GM12878 (cell line): ENCODE measurements around the gene APOA5. TPM values are rescaled to one million over a fixed set of nuclear protein-coding genes. Genes with fewer than 3 reads are reported as not detected.
A peak's percentile ranks its signal among the peaks of the same experiment; 100 is the strongest.

Source experiments
- ATF2 ChIP-seq: IDR thresholded peaks from 2 replicates; pipeline ENCODE4 v1.6.1; 2012; ENCODE audit warnings: low read length, inconsistent platforms
- BMI1 ChIP-seq: fragments of 450-650 bp; IDR thresholded peaks from 2 replicates; pipeline ENCODE4 v1.6.1; 2016; ENCODE audit warnings: mild to moderate bottlenecking, moderate library complexity, borderline replicate concordance
- ESRRA ChIP-seq: IDR thresholded peaks from 2 replicates; pipeline ENCODE4 v1.6.1; 2012; ENCODE audit warnings: mild to moderate bottlenecking, low read length, improper control_type of control experiment
- HDAC6 ChIP-seq: fragments of 200-600 bp; sonication (generic); IDR thresholded peaks from one replicate; pipeline ENCODE4 v1.8.0; 2017; ENCODE audit warnings: antibody characterized with exemption; ENCODE audit not compliant: unreplicated experiment
- KLF5 ChIP-seq: fragments of 450-650 bp; IDR thresholded peaks from 2 replicates; pipeline ENCODE4 v1.6.1; 2014; ENCODE audit warnings: mild to moderate bottlenecking; ENCODE audit not compliant: partially characterized antibody
- PAX5 ChIP-seq: IDR thresholded peaks from 2 replicates; pipeline ENCODE4 v1.6.1; 2011; ENCODE audit warnings: low read depth, low read length, borderline replicate concordance
- PKNOX1 ChIP-seq: fragments of 450-650 bp; IDR thresholded peaks from 2 replicates; pipeline ENCODE4 v1.6.1; 2016; ENCODE audit warnings: mild to moderate bottlenecking
- RB1 ChIP-seq: fragments of 450-650 bp; formaldehyde crosslinking; IDR thresholded peaks from 2 replicates; pipeline ENCODE4 v1.6.1; 2017; ENCODE audit warnings: mild to moderate bottlenecking, borderline replicate concordance
- SIN3A ChIP-seq: IDR thresholded peaks from 2 replicates; pipeline ENCODE4 v1.6.1; 2012; ENCODE audit warnings: low read depth, low read length, improper control_type of control experiment
- SMARCA5 ChIP-seq: fragments of 450-650 bp; IDR thresholded peaks from 2 replicates; pipeline ENCODE4 v1.6.1; 2017; ENCODE audit warnings: mild to moderate bottlenecking
- TARDBP ChIP-seq: IDR thresholded peaks from 2 replicates; pipeline ENCODE4 v1.6.1; 2016; ENCODE audit warnings: borderline replicate concordance
- YBX1 ChIP-seq: fragments of 450-650 bp; IDR thresholded peaks from 2 replicates; pipeline ENCODE4 v1.6.1; 2016; ENCODE audit warnings: antibody characterized with exemption
- ZNF207 ChIP-seq: fragments of 450-650 bp; IDR thresholded peaks from 2 replicates; pipeline ENCODE4 v1.6.1; 2014; ENCODE audit warnings: antibody characterized with exemption, mild to moderate bottlenecking, borderline replicate concordance
- polyA plus RNA-seq, 11 experiments: library from polyadenylated mRNA; depleted of rRNA in 4 of 11; unstranded in 6 of 11; stranded (reverse) in 5 of 11; fragments of >200 nt; fragmentation: Nextera tagmentation in 4 of 11; fragmentation: Illumina TruSeq in 1 of 11; extraction: Ambion mirVana in 4 of 11; extraction: Trizol in 1 of 11; gene quantifications; 1 replicate in 1 of 11; 2 replicates in 10 of 11; pipeline versions ENCODE4 v1.2.1 to v1.2.3, GENCODE V29; 2011 to 2016; ENCODE audit warnings: inconsistent platforms in 2 of 11, missing spikeins in 2 of 11, low read depth in 1 of 11
- total RNA-seq, 4 experiments: library from RNA; depleted of rRNA in 3 of 4; stranded (reverse); fragments of >200 nt in 3 of 4; fragmentation: Illumina TruSeq in 1 of 4; extraction: Trizol in 1 of 4; gene quantifications; 2 replicates each; pipeline versions ENCODE4 v1.2.1 to v1.2.3, GENCODE V29; 2013 to 2021
- TF ChIP-seq, protein P1 (sequence below): fragments of 450-650 bp; IDR thresholded peaks from 2 replicates; pipeline ENCODE4 v1.6.1; 2017; ENCODE audit warnings: mild to moderate bottlenecking, moderate library complexity
- TF ChIP-seq, protein P2 (sequence below): fragments of 450-650 bp; IDR thresholded peaks from 2 replicates; pipeline ENCODE4 v1.6.1; 2017; ENCODE audit warnings: mild to moderate bottlenecking
- TF ChIP-seq, protein P3 (sequence below): fragments of 450-650 bp; IDR thresholded peaks from 2 replicates; pipeline ENCODE4 v1.6.1; 2017; ENCODE audit warnings: mild to moderate bottlenecking, moderate library complexity

APOA5 gene
- total and polyA plus RNA-seq, 10 of the 15 experiments (the other 5 are each of a cell fraction or from before 2014, with no cell fraction given), result 0.15 TPM; not detected in 9

DNA sequence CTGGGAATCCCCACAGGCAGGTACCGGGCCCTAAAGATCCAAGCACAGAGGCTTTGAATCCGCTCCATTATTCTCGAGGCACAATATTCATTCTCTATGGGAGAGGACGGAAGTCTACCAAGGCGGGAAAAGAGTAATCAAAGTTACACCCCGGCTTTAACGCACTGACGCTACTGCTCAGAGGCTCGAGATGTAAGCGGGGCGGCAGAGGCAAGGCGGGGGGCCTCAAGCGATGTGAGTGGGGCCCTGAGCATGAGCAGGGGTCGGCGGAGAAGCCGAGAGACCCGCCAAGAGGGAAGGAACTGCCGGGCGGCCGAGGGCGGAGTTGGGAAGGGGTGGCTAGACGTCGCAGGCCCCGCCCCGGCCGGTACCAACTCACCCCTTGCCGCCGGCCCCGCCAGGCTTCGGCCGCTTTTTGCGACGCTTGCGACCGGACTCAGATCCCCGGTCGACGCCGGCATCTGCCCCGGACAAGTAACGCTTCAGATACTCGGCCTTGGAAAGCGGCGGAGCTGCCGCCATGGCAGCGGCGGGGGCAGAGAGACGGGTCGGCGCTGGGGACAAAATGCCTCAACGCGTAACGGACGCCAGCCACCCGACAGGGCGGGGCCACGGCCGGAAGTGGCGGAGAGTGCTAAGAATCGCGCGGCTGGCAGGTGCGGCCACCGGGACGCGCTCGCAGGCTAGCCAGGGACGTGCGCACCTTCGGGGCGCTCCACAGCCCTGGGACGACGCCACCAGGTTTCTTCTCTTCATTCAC is 19.1 kb downstream of the APOA5 start, which contains the start of gene BUD13 (continued):
- peak; percentile 80 for TF ChIP-seq SIN3A
- TF ChIP-seq TARDBP, result peak; percentile 72; the same call in 1 of the 2 replicates
- TF ChIP-seq HDAC6, result no peak
- TF ChIP-seq SMARCA5, result 0 out of 2 replicates have a peak, but pooled peaks have one; percentile 24
- TF ChIP-seq ZNF207, result peak; percentile 85; the same call in 1 of the 2 replicates
- no peak for TF ChIP-seq YBX1
- TF ChIP-seq PAX5, result peak; percentile 79; the same call in 1 of the 2 replicates
- TF ChIP-seq, protein P1, sequence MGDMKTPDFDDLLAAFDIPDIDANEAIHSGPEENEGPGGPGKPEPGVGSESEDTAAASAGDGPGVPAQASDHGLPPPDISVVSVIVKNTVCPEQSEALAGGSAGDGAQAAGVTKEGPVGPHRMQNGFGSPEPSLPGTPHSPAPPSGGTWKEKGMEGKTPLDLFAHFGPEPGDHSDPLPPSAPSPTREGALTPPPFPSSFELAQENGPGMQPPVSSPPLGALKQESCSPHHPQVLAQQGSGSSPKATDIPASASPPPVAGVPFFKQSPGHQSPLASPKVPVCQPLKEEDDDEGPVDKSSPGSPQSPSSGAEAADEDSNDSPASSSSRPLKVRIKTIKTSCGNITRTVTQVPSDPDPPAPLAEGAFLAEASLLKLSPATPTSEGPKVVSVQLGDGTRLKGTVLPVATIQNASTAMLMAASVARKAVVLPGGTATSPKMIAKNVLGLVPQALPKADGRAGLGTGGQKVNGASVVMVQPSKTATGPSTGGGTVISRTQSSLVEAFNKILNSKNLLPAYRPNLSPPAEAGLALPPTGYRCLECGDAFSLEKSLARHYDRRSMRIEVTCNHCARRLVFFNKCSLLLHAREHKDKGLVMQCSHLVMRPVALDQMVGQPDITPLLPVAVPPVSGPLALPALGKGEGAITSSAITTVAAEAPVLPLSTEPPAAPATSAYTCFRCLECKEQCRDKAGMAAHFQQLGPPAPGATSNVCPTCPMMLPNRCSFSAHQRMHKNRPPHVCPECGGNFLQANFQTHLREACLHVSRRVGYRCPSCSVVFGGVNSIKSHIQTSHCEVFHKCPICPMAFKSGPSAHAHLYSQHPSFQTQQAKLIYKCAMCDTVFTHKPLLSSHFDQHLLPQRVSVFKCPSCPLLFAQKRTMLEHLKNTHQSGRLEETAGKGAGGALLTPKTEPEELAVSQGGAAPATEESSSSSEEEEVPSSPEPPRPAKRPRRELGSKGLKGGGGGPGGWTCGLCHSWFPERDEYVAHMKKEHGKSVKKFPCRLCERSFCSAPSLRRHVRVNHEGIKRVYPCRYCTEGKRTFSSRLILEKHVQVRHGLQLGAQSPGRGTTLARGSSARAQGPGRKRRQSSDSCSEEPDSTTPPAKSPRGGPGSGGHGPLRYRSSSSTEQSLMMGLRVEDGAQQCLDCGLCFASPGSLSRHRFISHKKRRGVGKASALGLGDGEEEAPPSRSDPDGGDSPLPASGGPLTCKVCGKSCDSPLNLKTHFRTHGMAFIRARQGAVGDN, result peak; percentile 66; the same call in 1 of the 2 replicates
- peak; percentile 72 for TF ChIP-seq KLF5
- TF ChIP-seq, protein P2, sequence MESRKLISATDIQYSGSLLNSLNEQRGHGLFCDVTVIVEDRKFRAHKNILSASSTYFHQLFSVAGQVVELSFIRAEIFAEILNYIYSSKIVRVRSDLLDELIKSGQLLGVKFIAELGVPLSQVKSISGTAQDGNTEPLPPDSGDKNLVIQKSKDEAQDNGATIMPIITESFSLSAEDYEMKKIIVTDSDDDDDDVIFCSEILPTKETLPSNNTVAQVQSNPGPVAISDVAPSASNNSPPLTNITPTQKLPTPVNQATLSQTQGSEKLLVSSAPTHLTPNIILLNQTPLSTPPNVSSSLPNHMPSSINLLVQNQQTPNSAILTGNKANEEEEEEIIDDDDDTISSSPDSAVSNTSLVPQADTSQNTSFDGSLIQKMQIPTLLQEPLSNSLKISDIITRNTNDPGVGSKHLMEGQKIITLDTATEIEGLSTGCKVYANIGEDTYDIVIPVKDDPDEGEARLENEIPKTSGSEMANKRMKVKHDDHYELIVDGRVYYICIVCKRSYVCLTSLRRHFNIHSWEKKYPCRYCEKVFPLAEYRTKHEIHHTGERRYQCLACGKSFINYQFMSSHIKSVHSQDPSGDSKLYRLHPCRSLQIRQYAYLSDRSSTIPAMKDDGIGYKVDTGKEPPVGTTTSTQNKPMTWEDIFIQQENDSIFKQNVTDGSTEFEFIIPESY, result no peak
- TF ChIP-seq, protein P3, sequence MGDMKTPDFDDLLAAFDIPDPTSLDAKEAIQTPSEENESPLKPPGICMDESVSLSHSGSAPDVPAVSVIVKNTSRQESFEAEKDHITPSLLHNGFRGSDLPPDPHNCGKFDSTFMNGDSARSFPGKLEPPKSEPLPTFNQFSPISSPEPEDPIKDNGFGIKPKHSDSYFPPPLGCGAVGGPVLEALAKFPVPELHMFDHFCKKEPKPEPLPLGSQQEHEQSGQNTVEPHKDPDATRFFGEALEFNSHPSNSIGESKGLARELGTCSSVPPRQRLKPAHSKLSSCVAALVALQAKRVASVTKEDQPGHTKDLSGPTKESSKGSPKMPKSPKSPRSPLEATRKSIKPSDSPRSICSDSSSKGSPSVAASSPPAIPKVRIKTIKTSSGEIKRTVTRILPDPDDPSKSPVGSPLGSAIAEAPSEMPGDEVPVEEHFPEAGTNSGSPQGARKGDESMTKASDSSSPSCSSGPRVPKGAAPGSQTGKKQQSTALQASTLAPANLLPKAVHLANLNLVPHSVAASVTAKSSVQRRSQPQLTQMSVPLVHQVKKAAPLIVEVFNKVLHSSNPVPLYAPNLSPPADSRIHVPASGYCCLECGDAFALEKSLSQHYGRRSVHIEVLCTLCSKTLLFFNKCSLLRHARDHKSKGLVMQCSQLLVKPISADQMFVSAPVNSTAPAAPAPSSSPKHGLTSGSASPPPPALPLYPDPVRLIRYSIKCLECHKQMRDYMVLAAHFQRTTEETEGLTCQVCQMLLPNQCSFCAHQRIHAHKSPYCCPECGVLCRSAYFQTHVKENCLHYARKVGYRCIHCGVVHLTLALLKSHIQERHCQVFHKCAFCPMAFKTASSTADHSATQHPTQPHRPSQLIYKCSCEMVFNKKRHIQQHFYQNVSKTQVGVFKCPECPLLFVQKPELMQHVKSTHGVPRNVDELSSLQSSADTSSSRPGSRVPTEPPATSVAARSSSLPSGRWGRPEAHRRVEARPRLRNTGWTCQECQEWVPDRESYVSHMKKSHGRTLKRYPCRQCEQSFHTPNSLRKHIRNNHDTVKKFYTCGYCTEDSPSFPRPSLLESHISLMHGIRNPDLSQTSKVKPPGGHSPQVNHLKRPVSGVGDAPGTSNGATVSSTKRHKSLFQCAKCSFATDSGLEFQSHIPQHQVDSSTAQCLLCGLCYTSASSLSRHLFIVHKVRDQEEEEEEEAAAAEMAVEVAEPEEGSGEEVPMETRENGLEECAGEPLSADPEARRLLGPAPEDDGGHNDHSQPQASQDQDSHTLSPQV, result no peak
- peak; percentile 95; the same call in 1 of the 2 replicates for TF ChIP-seq RB1
- no peak for TF ChIP-seq ATF2
- no peak for TF ChIP-seq ESRRA
- TF ChIP-seq BMI1, result peak; percentile 52; the same call in 1 of the 2 replicates
- TF ChIP-seq PKNOX1, result peak; percentile 37; the same call in 1 of the 2 replicates
